ENCODE measurements around the gene BBOF1. TPM values are rescaled to one million over a fixed set of nuclear protein-coding genes. Genes with fewer than 3 reads are reported as not detected.
"Not testable (repeated sequence)": the region's sequence is repeated elsewhere in the genome, so short reads cannot be mapped to it uniquely, and the experiment has no call there.

Gene BBOF1
- total and polyA plus RNA-seq, 12 donors, result 1.8 to 5.9 (median 3.4) TPM

- Histone ChIP-seq H3K9me3 (no peaks in the 10 kb centered on the region), H3K27me3 (no peaks in the 10 kb centered on the region), H3K4me3 (no peak overlapping the region), H3K27ac (no peak overlapping the region), H3K36me3 (peaks cover 0 to 53% (median 13%) of the 10 kb centered on the region in 9 donors), H3K4me1 (no peaks in the 10 kb centered on the region)
- WGBS, 2 donors, result 88 to 92% methylated on average over 3 of the region's 3 CpGs
- TF ChIP-seq CTCF (IDR thresholded peaks at IDR 0.05), result no peak
- no peak for DNase-seq
- intact Hi-C loops (cut with DNase I), result no loop called here
- ATAC-seq, result no peak
Measured at GRCh38 chr14:73988065-73988464, 31.1 kb upstream of the BBOF1 start.

- peaks cover 0 to 51% (median 13%) of the 10 kb centered on the region in 9 donors for H3K36me3 ChIP-seq
- H3K4me3 ChIP-seq; H3K27ac ChIP-seq; H3K9me3 ChIP-seq; intact Hi-C loops (cut with DNase I); H3K27me3 ChIP-seq; ATAC-seq; DNase-seq; H3K4me1 ChIP-seq: not testable (repeated sequence)
- 89 to 91% methylated on average over 6 of the region's 7 CpGs for WGBS, 2 donors
Measured at GRCh38 chr14:73988656-73989055, 30.5 kb upstream of the BBOF1 start.

GRCh38 chr14:73991092-73991491 lies 28.1 kb upstream of the BBOF1 start:
- 72 to 77% methylated on average over 4 of the region's 4 CpGs for WGBS, 2 donors
- peaks cover 0 to 39% (median 11%) of the 10 kb centered on the region in 9 donors for H3K36me3 ChIP-seq
- no peak overlapping the region for H3K27ac ChIP-seq
- H3K4me3 ChIP-seq, result no peak overlapping the region
- DNase-seq, result no peak
- H3K4me1 ChIP-seq, result no peaks in the 10 kb centered on the region
- intact Hi-C loops (cut with DNase I), result no loop called here
- H3K27me3 ChIP-seq, result no peaks in the 10 kb centered on the region
- TF ChIP-seq CTCF (IDR thresholded peaks at IDR 0.05), result no peak
- no peaks in the 10 kb centered on the region for H3K9me3 ChIP-seq
- ATAC-seq, result no peak

- ATAC-seq; H3K27ac ChIP-seq; H3K9me3 ChIP-seq; DNase-seq; H3K4me1 ChIP-seq; H3K27me3 ChIP-seq; intact Hi-C loops (cut with DNase I); H3K4me3 ChIP-seq: not testable (repeated sequence)
- 99% methylated on average over 7 of the region's 7 CpGs for WGBS, 2 donors
- H3K36me3 ChIP-seq, result peaks cover 0 to 47% (median 0%) of the 10 kb centered on the region in 9 donors
Measured at GRCh38 chr14:73994926-73995325, 24.2 kb upstream of the BBOF1 start.

- peaks cover 0 to 45% (median 0%) of the 10 kb centered on the region in 9 donors for H3K36me3 ChIP-seq
- no peaks in the 10 kb centered on the region for H3K27me3 ChIP-seq
- DNase-seq, result no peak
- no peak overlapping the region for H3K4me3 ChIP-seq
- TF ChIP-seq CTCF (IDR thresholded peaks at IDR 0.05), result no peak
- WGBS, 2 donors, result 96 to 98% methylated on average over 8 of the region's 8 CpGs
- no peaks in the 10 kb centered on the region for H3K9me3 ChIP-seq
- no peak for ATAC-seq
- H3K27ac ChIP-seq, result no peak overlapping the region
- no peaks in the 10 kb centered on the region for H3K4me1 ChIP-seq
- intact Hi-C loops (cut with DNase I), result no loop called here
Measured at GRCh38 chr14:73995977-73996378, 23.2 kb upstream of the BBOF1 start.

Measured in heart right ventricle (tissue), 16 donors.